IPS-15b (cell line): ENCODE measurements around the gene HOTAIR.
A peak's percentile ranks its signal among the peaks of the same experiment; 100 is the strongest.

ENCODE experiments used
- H3K27me3 ChIP-seq: one replicate; pipeline ENCODE4 v1.6.1; 2013; ENCODE audit warnings: low read length; ENCODE audit not compliant: control insufficient read depth, insufficient read depth
- H3K36me3 ChIP-seq: one replicate; pipeline ENCODE4 v1.6.1; 2013; ENCODE audit warnings: low read length; ENCODE audit not compliant: control insufficient read depth, insufficient read depth
- H3K4me1 ChIP-seq: one replicate; pipeline ENCODE4 v1.6.1; 2013; ENCODE audit warnings: mild to moderate bottlenecking, low read length; ENCODE audit not compliant: control insufficient read depth, insufficient read depth
- H3K4me3 ChIP-seq: one replicate; pipeline ENCODE4 v1.5.1; 2013; ENCODE audit warnings: low read depth, low read length
- H3K9ac ChIP-seq: one replicate; pipeline ENCODE4 v1.6.1; 2013; ENCODE audit warnings: low read depth, mild to moderate bottlenecking, low read length
- H3K9me3 ChIP-seq: one replicate; pipeline ENCODE4 v1.6.1; 2013; ENCODE audit warnings: mild to moderate bottlenecking, low read length; ENCODE audit not compliant: control insufficient read depth, insufficient read depth

The HOTAIR gene

GRCh38 chr12:53944907-53945847, 29.6 kb downstream of the HOTAIR start:
- H3K4me1 ChIP-seq = no peaks in the 10 kb centered on the region
- H3K4me3 ChIP-seq = peak overlapping the region; percentile 37
- H3K9me3 ChIP-seq = no peaks in the 10 kb centered on the region
- no peaks in the 10 kb centered on the region for H3K36me3 ChIP-seq
- peaks cover 100% of the 10 kb centered on the region for H3K27me3 ChIP-seq
- H3K9ac ChIP-seq = no peak overlapping the region

- H3K27me3 ChIP-seq = peaks cover 100% of the 10 kb centered on the region
- no peaks in the 10 kb centered on the region for H3K9me3 ChIP-seq
- H3K4me3 ChIP-seq = no peak overlapping the region
- H3K9ac ChIP-seq = no peak overlapping the region
- no peaks in the 10 kb centered on the region for H3K36me3 ChIP-seq
- no peaks in the 10 kb centered on the region for H3K4me1 ChIP-seq
Measured at GRCh38 chr12:53944209-53944608, 30.5 kb downstream of the HOTAIR start.

- no peaks in the 10 kb centered on the region for H3K36me3 ChIP-seq
- H3K9ac ChIP-seq = no peak overlapping the region
- H3K4me1 ChIP-seq = no peaks in the 10 kb centered on the region
- H3K4me3 ChIP-seq = peak overlapping the region; percentile 1
- no peaks in the 10 kb centered on the region for H3K9me3 ChIP-seq
- H3K27me3 ChIP-seq = peaks cover 98% of the 10 kb centered on the region
Measured at GRCh38 chr12:53942467-53942997, 32.2 kb downstream of the HOTAIR start.

- H3K36me3 ChIP-seq = no peaks in the 10 kb centered on the region
- H3K9ac ChIP-seq = no peak overlapping the region
- peaks cover 98% of the 10 kb centered on the region for H3K27me3 ChIP-seq
- no peaks in the 10 kb centered on the region for H3K4me1 ChIP-seq
- no peak overlapping the region for H3K4me3 ChIP-seq
- H3K9me3 ChIP-seq = no peaks in the 10 kb centered on the region
Measured at GRCh38 chr12:53941750-53942149, 33.0 kb downstream of the HOTAIR start.

GRCh38 chr12:53941187-53941586, 33.6 kb downstream of the HOTAIR start:
- no peak overlapping the region for H3K9ac ChIP-seq
- no peak overlapping the region for H3K4me3 ChIP-seq
- peaks cover 98% of the 10 kb centered on the region for H3K27me3 ChIP-seq
- H3K36me3 ChIP-seq = no peaks in the 10 kb centered on the region
- H3K4me1 ChIP-seq = no peaks in the 10 kb centered on the region
- no peaks in the 10 kb centered on the region for H3K9me3 ChIP-seq

- Histone ChIP-seq H3K9ac (no peak overlapping the region), H3K4me1 (no peaks in the 10 kb centered on the region), H3K27me3 (peaks cover 98% of the 10 kb centered on the region), H3K9me3 (no peaks in the 10 kb centered on the region), H3K36me3 (no peaks in the 10 kb centered on the region), H3K4me3 (peak overlapping the region; percentile 10)
Measured at GRCh38 chr12:53940443-53941014, 34.2 kb downstream of the HOTAIR start.

GRCh38 chr12:53939141-53940108, 35.3 kb downstream of the HOTAIR start:
- peaks cover 98% of the 10 kb centered on the region for H3K27me3 ChIP-seq
- H3K4me1 ChIP-seq = no peaks in the 10 kb centered on the region
- H3K36me3 ChIP-seq = no peaks in the 10 kb centered on the region
- H3K4me3 ChIP-seq = no peak overlapping the region
- no peaks in the 10 kb centered on the region for H3K9me3 ChIP-seq
- H3K9ac ChIP-seq = no peak overlapping the region

GRCh38 chr12:53938326-53939140, 36.2 kb downstream of the HOTAIR start, which contains the start of gene HOXC13:
Gene HOXC13, plus strand, starts transcription at chr12:53938831. Its CDS starts 76 bp downstream, at chr12:53938907.
- H3K9me3 ChIP-seq = no peaks in the 10 kb centered on the region
- H3K9ac ChIP-seq = no peak within 1 kb of the TSS
- H3K4me3 ChIP-seq = peak within 1 kb of the TSS; percentile 4
- no peaks in the 10 kb centered on the region for H3K36me3 ChIP-seq
- peaks cover 98% of the 10 kb centered on the region for H3K27me3 ChIP-seq
- no peaks in the 10 kb centered on the region for H3K4me1 ChIP-seq

- Histone ChIP-seq H3K4me1 (no peaks in the 10 kb centered on the region), H3K9me3 (no peaks in the 10 kb centered on the region), H3K4me3 (peak overlapping the region; percentile 4), H3K27me3 (peaks cover 98% of the 10 kb centered on the region), H3K9ac (no peak overlapping the region), H3K36me3 (no peaks in the 10 kb centered on the region)
Measured at GRCh38 chr12:53937596-53938325, 37.0 kb downstream of the HOTAIR start.

GRCh38 chr12:53937099-53937498, 37.7 kb downstream of the HOTAIR start:
- Histone ChIP-seq H3K4me1 (no peaks in the 10 kb centered on the region), H3K4me3 (no peak overlapping the region), H3K27me3 (peaks cover 98% of the 10 kb centered on the region)

More at GRCh38 chr12:53937099-53937498, 37.7 kb downstream of the HOTAIR start:
- no peaks in the 10 kb centered on the region for H3K9me3 ChIP-seq
- H3K36me3 ChIP-seq = no peaks in the 10 kb centered on the region
- H3K9ac ChIP-seq = no peak overlapping the region
